Fibroblast of the aortic adventitia (primary cell): Measurements from ENCODE around the gene LCORL. TPM values are rescaled to one million over a fixed set of nuclear protein-coding genes. Genes with fewer than 3 reads are reported as not detected.

Source experiments
- DNase-seq: peaks from one replicate; pipeline ENCODE4 v3.0.0-alpha.2; 2010; ENCODE audit warnings: low read depth
- H3K4me3 ChIP-seq: 2 replicates; pipeline ENCODE4 v1.5.1; 2011; ENCODE audit warnings: low read depth, mild to moderate bottlenecking, control low read depth, low read length, moderate library complexity
- CTCF ChIP-seq: IDR thresholded peaks from 2 replicates; pipeline ENCODE4 v1.5.1; 2011; ENCODE audit warnings: mild to moderate bottlenecking, low read length, control low read depth, inconsistent platforms; ENCODE audit not compliant: insufficient read depth
- total RNA-seq: library from RNA; depleted of rRNA; stranded (reverse); fragments of >200 nt; gene quantifications from 2 replicates; pipeline ENCODE4 v1.2.3, GENCODE V29; 2012; ENCODE audit warnings: low replicate concordance

LCORL gene
- total RNA-seq, 1 donor, result 11.0 TPM

DNA sequence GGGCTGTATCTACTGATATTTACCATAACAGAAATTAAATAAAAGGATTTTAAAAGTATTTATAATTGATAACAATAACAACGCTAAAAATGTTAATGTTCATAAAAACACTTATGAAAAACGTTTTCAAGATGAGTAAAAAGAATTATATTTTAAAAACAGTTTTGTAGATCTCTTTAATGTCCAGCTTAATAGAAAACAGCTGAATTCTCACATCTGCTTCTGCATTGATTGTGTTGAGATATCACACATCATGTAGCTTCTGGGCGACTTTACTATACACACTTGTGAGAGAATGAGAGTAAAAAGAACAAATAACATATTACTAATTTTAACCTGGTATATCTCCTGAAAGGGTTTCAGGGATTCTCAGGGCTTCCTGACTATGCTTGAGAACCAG, 127.1 kb downstream of the LCORL start:
- H3K4me3 ChIP-seq, result no peak overlapping the region
- no peak for DNase-seq
- TF ChIP-seq CTCF, result no peak

DNA sequence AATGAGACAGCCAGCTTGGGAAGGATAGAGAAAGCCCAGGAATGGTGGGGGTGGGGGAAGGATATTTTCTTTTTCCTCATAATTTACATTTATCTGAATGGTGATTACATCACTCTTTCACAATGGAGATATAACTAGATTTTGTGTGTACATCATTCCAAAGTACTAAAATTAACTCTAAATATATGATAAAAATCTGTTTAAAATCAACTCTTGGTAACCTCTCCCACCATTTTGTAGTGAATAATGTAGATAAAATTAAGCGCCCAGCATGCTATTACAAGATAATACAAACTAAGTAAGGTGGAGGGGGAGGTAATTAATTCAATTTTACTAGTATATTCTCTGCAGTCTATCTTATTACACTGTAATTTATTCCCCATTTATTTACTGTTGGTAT, 131.9 kb downstream of the LCORL start:
- DNase-seq, result no peak
- TF ChIP-seq CTCF, result no peak
- no peak overlapping the region for H3K4me3 ChIP-seq

DNA sequence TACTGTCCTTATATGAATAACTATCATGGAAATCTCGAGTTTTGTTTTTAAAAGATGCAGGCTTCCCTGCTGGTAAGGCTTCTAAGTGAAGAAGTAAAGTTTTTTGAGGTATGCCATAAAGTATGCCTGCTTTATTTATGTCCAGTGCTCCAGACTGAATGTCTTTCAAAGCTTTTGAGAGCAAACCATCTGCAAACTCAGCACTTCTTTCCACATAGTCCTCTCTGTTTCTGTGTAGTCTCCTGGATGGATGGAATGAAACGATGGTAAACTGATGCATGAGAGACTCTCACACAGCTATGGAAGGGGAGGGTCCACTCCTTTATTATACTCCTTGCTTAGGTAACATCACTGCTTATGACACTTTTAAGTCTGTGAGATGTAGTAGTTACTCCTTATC, 137.0 kb downstream of the LCORL start:
- H3K4me3 ChIP-seq, result no peak overlapping the region
- no peak for DNase-seq
- no peak for TF ChIP-seq CTCF

DNA sequence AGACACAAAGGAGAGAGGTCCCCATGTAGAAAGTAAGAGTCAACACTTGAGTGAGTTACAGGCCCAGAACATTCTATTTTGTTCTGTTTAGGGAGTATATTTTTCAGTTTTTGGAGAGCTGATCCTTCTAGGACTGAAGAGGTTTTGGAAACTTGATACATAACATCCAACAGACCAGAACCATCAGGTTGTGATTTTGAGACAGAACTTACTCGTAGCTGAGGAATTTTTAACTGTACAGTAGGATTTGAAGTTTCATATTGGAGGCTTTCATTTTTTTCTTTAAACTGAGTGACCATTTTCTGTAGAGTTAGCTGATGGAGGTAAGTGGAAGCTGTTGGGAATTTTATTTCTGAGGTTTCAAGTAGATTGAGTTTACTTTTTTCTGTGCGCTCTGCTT, 137.5 kb downstream of the LCORL start:
- TF ChIP-seq CTCF, result no peak
- DNase-seq, result peak; percentile 31
- H3K4me3 ChIP-seq, result no peak overlapping the region

DNA sequence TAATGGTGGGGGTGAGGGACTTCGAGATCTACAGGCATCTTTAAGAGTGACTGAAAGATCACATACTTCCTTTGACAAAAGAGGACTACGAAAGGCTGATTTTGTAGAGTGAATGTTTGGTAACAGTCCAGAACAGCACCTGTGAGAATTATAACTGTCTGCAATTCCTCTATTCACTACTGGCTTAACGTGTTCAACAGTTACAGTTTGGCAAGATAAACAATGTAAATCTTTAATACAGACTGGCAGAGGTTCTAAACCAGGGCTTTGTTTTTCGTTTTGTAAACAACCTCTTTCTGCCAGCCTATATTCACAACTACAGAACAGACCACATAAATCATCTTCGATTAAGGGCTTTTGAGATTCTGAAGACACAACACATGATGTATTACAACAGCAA, 143.9 kb downstream of the LCORL start:
- TF ChIP-seq CTCF, result no peak
- no peak overlapping the region for H3K4me3 ChIP-seq
- DNase-seq, result no peak

DNA sequence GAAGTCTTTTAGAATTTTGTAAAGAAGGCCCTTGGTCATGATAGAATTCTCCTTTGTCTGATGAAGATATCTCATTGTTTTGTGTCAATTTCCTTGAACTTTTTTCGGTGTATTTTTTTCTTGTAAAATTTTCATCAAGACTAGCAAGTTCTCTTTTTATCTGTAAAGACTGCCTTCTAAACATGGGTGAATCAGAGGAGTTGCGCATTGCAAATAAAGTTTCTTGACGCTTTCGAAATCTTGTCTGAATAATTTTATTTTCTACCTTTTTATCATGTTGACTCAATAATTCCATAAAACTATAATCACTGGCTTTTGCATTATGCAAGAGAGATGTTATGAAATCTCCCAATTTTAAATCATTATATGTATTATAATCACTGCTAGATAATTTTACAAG, 144.6 kb downstream of the LCORL start:
- DNase-seq, result no peak
- TF ChIP-seq CTCF, result no peak
- no peak overlapping the region for H3K4me3 ChIP-seq

- no peak for TF ChIP-seq CTCF
- H3K4me3 ChIP-seq, result no peak overlapping the region
- DNase-seq, result no peak
Measured at GRCh38 chr4:17875402-17876070, 146.0 kb downstream of the LCORL start.
